AG04449 (cell line): ENCODE results near the gene LDHB.
"Not testable (repeated sequence)": the region's sequence is repeated elsewhere in the genome, so short reads cannot be mapped to it uniquely, and the experiment has no call there.

ENCODE experiments used
- CTCF ChIA-PET: fragments of 350-600 bp; formaldehyde crosslinking; extraction: SDS; loops from one replicate; lab custom pipeline; 2021; ENCODE audit warnings: antibody characterized with exemption; lab: Yijun Ruan, JAX
- POLR2A ChIA-PET: fragments of 400-600, 350-600 bp; formaldehyde crosslinking; extraction: SDS; loops from one replicate; lab custom pipeline; 2020; ENCODE audit warnings: antibody characterized with exemption, inconsistent platforms; lab: Yijun Ruan, JAX
- DNase-seq: peaks from one replicate; pipeline ENCODE4 v3.0.0-alpha.2; 2010; ENCODE audit warnings: low read depth, low spot score
- H3K4me3 ChIP-seq: 2 replicates; pipeline ENCODE4 v1.5.1; 2011; ENCODE audit warnings: low read depth, mild to moderate bottlenecking, control low read depth, low read length
- CTCF ChIP-seq: IDR thresholded peaks from one replicate; pipeline ENCODE4 v1.5.1; 2011; ENCODE audit warnings: mild to moderate bottlenecking, moderate library complexity, low read length, control low read depth, inconsistent platforms; ENCODE audit not compliant: insufficient read depth; ENCODE audit errors: missing control alignments

The LDHB gene

GRCh38 chr12:21672146-21672545 lies 14.5 kb upstream of the LDHB start:
- no peak for TF ChIP-seq CTCF
- POLR2A ChIA-PET = no interaction called here
- DNase-seq = no peak
- no peak overlapping the region for H3K4me3 ChIP-seq
- CTCF ChIA-PET = no interaction called here

GRCh38 chr12:21666722-21667121 lies 9.1 kb upstream of the LDHB start:
- ChIA-PET POLR2A (no interaction called here), CTCF (interaction anchor here (1.3 kb wide), 2 partner anchors 12 to 14 kb away, joined by 3 to 8 read pairs; no protein-coding TSS in a partner anchor)
- no peak for DNase-seq
- no peak for TF ChIP-seq CTCF
- no peak overlapping the region for H3K4me3 ChIP-seq

GRCh38 chr12:21665816-21666215 lies 8.2 kb upstream of the LDHB start:
- ChIA-PET POLR2A (no interaction called here), CTCF (interaction anchor here (1.3 kb wide), 2 partner anchors 13 to 15 kb away, joined by 3 to 8 read pairs; no protein-coding TSS in a partner anchor)
- no peak for DNase-seq
- no peak for TF ChIP-seq CTCF
- no peak overlapping the region for H3K4me3 ChIP-seq

- ChIA-PET CTCF (interaction anchor here (1.6 kb wide), 1 partner anchor 10 kb away, joined by 6 read pairs; no protein-coding TSS in a partner anchor), POLR2A (no interaction called here)
- H3K4me3 ChIP-seq = no peak overlapping the region
- DNase-seq = no peak
- no peak for TF ChIP-seq CTCF
Observed at GRCh38 chr12:21662122-21662792, 4.6 kb upstream of the LDHB start.

GRCh38 chr12:21661396-21662093 lies 3.9 kb upstream of the LDHB start:
- DNase-seq, H3K4me3 ChIP-seq, POLR2A ChIA-PET: not testable (repeated sequence)
- CTCF ChIA-PET = interaction anchor here (1.6 kb wide), 1 partner anchor 9 kb away, joined by 6 read pairs; no protein-coding TSS in a partner anchor

- H3K4me3 ChIP-seq = no peak overlapping the region
- no peak for TF ChIP-seq CTCF
- ChIA-PET POLR2A (no interaction called here), CTCF (no interaction called here)
- DNase-seq = no peak
Observed at GRCh38 chr12:21659383-21659782, 1.7 kb upstream of the LDHB start.
